NCI-H146 (cell line): ENCODE results near the gene GRHPR.
"Not testable (repeated sequence)": the region's sequence is repeated elsewhere in the genome, so short reads cannot be mapped to it uniquely, and the experiment has no call there.

Experiments used
- DNase-seq: peaks from one replicate; lab custom pipeline; 2025; lab: John Stamatoyannopoulos, UW

The GRHPR gene

DNA sequence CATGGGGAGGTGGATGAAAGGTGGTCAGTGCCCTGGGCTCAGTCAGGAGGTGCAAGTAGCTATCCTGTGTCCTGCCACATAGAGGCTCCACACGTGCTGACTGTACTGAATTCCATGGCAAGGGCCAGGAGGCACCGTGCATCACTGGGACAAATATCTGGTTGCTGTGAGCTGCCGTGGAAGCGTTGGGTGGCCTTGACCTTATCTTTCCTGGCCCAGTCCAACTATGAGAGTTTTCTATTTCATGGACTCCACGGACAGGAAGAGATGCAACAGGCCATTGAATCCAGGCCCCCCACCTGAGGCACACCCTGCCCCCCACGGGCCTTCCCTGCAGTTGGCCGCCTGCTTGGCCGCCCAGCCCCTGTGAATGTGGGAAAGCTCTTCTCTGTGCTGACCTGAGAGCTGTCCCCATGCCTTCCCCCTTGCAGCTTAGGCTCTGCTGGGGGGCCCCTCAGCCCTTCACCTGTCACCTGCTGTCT lies 1.7 kb downstream of the GRHPR start:
- no peak for DNase-seq

DNA sequence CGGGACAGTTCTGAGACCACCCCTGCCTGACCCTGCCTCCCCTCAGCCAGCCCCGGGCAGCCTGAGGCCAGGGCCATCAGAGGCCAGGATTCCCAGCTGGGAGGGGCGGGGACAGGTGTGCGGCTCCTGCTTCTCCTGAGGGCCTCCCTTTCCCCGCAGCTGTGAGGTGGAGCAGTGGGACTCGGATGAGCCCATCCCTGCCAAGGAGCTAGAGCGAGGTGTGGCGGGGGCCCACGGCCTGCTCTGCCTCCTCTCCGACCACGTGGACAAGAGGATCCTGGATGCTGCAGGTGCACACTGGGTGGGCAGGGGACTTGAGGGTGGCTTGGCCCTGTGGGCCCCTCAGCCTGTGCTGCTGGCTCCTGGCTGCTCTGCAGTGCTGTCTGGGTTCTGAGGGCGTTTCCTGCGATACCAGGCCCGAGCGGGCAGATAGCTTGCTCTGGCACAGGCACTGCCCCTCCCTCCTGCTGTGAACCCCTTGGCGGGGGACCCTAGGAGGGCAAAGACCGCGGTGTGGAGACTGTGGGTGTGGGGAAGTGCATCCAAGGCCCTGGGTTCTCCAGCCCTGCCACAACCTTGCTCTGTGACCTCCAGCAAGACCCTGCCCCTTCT lies 2.3 kb downstream of the GRHPR start:
- DNase-seq, result no peak

DNA sequence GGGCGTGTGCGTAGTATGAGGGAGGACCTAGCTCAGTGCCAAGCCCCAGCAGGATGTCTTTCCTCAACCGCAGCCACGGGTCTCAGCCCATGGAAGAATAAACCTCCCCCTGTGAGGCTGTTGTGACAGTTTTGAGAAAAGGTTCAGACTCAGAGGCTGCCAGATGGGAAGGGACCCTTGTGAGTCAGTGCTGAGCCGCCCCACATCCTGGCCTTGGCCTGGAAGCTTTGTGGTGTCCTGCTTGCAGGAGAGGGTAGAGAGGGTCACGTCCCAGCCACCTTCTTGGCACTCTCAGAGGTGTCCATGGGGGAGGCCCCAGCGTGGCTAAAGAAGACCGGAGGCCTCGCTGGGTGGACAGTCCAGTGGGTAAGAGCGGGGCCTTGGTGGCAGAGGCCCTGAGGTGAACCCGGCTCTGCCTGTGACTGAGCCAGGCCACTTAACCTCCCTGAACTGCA lies 2.8 kb downstream of the GRHPR start:
- DNase-seq, result no peak

DNA sequence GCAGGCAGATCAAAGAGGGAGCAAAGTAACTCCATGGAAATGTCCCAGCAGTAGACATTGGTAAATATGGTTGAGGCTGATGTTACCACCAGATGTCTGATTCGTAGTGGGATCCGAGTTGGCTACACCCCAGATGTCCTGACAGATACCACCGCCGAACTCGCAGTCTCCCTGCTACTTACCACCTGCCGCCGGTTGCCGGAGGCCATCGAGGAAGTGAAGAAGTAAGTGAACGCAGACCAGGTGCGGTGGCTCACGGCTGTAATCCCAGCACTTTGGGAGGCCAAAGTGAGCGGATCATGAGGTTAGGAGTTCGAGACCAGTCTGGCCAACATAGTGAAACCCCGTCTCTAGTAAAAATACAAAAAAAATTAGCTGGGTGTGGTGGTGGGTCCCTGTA lies 3.9 kb downstream of the GRHPR start:
- DNase-seq, result not testable (repeated sequence)

DNA sequence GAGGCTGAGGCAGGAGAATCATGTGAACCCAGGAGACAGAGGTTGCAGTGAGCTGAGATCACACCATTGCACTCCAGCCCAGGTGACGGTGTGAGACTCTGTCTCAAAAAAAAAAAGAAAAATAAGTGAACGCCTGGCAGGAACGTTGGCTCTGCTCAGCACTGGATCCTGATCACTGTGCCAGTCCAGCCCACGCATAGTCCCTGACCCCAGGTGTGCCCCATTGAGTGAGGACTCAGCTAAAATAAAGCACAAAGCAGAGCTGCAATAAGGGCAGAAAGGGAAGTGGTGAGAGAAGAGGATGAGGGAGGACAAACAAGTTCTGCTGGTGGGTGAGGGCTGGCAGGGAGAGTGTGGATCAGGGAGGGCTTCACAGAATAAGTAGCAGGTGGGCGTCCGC lies 4.3 kb downstream of the GRHPR start:
- DNase-seq, result no peak

DNA sequence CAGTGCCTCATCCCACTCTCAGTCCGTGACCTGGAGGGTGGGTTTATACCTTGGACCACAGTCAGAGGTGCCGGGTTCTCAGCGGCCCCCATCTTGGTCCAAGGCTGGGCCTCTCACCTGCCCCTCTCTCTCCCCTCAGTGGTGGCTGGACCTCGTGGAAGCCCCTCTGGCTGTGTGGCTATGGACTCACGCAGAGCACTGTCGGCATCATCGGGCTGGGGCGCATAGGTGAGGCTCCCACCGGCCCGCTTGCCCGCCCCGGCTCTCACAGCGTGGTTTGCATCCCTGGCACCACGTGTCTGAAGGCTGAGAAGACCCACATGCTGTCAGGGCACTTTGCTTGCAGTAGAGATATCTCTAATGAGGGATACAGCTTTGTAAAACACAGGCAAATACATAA lies 5.8 kb downstream of the GRHPR start:
- DNase-seq, result no peak

DNA sequence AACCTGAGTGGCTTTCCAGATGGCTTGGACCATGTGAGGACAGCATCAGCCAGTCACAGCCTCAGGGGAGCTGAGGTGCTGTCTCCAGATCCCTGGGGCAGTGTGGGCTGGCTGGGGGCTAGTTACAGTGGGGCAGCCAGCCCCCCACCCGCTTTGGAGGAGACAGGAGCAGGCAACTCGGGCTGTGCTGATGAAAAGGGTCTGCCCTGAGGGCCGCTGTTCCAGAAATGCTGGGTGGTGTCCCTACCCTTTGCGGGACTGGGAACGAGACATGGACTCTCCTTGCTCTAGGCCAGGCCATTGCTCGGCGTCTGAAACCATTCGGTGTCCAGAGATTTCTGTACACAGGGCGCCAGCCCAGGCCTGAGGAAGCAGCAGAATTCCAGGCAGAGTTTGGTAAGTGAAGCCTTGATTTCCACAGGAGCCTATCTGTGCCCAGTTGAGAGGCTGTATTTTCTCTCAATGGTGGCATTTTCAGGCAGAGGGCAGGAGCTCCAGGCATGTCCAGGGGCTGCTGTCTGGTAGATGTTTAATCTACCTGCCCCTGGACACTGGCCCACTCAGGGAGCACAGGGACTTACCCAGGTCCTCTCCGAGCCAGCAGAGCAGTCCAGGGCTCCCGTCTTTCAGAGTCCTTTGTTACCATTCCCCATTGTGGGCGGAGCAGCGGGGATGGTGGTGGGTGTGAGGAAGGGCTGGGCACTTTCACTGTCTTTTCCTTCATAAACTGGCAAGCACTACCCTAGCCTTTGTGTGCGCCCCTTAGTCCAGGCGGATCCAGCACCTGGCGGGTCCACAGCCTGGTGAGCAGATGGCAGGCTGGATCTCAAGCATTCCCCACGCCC lies 7.2 kb downstream of the GRHPR start:
- DNase-seq, result no peak

DNA sequence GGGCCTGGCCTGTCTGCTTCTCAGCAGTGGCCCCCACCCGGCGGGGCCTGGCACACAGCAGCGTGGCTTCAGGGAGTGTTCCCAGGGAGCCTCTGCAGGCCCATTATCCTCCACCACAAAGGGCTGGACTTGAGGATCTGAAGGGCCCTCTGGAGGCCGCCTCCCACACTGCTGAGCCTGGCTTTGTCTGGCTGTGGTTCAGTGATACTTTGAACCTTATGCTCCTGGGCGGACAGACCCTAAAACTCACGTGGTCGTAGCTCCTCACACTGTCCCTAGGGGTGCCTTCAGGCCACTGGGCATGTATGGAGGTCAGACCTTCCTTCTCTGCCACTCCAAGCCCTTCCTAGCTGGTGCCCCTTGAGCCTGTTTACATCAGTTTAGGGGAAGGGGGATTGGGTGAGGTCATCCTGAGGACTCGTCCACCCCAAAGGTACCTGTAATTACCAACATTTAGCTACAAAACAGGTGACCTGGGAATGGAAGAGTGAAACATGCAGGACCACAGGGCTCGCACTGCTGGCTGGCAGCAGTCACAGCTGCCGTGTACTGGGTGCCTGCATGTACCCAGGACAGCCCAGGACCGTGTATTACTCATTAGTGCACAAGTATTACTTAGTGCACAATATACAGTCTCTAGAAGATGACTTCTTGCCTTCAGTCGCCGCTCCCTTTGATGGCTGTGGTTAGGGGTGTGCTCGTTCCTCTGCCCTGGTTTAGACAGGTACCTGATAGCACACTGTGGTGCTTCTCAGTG lies 8.5 kb downstream of the GRHPR start:
- DNase-seq, result no peak

DNA sequence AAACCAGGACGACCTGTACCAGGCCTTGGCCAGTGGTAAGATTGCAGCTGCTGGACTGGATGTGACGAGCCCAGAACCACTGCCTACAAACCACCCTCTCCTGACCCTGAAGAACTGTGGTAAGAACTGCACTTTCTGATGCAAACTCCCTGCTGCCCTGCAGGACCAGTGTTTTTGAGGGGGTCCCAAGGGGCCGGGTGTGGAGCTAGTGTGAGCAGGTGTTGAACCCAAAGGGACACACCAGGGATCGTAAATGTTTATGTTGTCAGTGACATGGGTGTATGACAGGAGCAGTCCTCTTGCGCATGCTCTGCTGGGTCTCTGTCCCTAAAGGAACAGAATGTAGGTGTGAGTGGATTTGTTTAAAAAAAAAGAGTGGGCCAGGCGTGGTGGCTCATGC lies 9.5 kb downstream of the GRHPR start:
- no peak for DNase-seq

DNA sequence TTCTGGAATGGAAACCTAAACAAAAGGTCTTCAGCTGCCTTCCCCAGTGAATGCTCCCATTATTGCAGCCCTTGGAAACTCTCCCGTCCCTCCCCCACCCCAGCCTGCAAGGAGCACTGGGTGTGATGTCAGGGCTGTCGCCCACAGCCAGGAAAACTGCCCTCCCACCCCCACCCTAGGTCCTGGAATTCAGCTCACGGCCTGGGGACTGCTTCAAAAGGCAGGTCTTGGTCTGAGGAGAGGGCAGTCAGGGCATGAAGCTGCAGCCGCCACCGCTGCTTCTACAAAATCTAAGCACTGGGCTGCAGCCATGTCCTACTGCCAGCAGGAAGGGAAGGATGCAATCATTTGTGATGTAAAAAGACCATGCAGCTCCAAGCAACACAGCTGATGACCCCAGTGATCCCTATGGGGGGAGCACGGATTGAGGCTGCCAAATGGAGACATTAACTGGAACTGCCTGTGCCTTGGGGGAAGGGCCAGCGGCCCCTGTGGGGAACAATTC lies 11.4 kb downstream of the GRHPR start:
- DNase-seq, result no peak

DNA sequence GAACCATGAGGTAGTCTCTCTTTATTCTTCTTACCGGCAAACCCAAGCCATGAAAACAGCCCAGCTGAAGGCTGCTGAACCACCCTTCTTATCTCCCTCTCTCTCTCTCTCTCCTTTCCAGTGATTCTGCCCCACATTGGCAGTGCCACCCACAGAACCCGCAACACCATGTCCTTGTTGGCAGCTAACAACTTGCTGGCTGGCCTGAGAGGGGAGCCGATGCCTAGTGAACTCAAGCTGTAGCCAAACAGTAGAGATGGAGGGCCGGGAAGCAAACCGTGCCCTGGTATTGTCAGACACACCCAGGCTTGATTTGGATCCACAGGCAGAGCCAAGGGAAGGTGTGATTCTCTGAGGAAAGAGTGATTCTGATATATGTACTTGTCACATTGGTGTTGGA lies 14.0 kb downstream of the GRHPR start:
- DNase-seq, result no peak

DNA sequence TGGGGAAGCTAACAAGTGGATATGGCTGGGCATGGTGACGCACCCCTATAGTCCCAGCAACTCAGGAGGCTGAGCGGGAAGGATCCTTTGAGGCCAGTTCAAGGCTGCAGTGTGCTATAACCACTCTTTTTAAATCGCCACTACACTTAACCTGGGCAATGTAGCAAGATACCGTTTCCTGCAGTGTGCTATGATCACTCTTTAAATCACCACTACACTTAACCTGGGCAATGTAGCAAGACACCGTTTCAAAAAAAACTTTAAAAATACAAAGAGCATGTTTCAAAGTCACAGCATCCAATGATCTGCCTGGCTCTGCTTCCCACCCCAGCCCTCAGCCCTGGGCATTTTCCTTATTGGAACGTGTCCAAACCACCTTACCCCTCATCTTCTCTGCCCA lies 14.5 kb downstream of the GRHPR start:
- no peak for DNase-seq

DNA sequence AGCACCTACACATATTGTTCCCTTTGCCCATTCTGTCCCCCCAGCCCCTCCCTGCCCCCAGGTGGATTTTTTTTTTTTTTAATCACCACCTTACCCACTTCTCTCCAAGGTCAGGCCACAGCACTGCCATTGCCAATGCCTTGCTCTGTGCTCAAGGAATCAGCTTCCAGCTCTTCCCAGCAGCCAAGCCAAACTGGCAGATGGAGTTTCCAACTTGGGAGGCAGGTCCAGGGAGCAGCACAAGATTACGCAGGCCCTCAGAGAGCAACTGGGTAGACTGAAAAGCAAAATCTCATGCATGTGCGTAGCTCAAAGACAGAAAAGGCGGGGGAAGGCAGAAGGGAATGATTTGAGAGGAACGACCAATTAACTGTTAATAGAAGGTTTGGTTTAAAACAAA lies 15.1 kb downstream of the GRHPR start:
- DNase-seq, result no peak

DNA sequence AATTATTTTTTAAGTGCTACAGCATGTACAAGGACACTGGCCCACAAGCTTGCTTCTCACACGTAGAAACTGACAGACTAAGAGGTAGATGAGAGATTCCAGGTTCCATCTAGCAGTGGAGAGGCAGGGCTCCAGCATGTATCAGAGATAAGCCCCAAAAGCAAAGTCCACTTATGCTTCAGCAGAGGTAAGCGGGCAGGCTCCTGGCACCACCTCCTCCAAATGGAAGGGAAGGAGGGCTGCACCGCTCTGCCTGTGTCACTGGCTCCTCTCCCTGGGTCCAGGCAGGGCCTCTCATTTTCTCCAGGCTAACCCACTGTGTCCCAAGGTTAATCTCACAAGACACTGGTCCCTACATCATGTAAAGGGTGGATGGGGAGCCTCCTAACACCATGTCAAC lies 15.9 kb downstream of the GRHPR start:
- no peak for DNase-seq

DNA sequence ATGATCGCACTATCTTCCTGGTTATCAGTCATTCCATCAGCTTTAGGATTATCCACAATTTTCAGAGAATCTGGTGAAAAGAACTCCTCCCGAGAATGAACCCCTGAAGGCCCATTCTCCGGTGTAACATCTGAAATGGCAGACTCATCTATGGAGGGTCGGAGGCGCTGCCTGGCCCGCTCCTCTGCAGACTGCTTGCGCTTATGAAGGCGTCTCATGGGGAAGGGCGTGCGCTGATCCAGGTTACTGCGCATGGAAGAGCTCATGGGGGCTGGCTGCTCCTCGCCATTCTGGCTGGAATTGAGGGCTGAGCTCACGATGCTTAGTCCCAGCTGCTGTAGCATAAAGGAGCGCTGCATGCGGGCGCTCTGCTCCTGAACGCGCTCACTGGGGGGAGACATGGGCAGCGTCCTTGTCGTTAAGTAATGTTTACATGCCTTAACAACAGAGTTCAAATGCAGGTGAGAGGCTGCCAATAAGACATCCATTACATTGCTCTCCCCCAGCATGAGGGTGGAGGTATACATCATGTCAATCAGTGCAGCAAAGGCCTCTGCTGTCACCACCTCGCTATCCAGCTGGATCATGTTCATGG lies 19.4 kb downstream of the GRHPR start:
- no peak for DNase-seq

DNA sequence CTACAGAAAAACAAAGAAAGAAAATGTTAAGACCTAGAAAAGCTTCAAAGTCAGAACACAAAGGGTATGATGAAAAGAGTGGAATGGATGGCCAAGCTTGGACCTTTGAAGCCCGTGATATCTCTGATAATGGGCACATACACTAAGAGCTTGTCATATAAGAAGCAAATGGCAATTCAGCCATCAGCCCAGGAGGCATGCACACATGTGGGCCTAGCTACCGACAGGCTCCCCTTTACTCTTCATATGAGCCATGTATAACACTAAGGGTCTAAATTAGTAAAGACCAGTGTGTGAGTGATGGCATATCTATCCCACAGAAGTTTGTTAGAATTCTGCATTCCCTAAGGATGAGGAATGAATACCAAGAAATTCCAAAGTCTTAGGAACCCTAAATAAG lies 20.1 kb downstream of the GRHPR start:
- DNase-seq, result no peak

DNA sequence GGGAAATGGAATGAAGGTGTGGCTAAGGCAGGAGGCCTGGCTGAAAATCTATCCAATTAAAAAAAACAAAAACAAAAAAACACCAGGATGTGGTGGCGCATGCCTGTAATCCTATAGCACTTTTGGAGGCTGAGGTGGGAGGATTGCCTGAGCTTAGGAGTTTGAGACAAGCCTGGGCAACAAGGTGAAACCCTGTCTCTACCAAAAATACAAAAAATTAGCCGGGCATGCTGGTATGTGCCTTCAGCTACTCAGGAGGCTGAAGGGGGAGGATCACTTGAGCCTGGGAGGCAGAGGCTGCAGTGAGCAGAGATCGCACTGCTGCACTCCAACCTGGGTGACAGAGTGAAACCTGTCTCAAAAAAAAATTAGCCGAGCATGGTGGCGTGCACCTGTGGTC lies 21.1 kb downstream of the GRHPR start:
- DNase-seq, result no peak

DNA sequence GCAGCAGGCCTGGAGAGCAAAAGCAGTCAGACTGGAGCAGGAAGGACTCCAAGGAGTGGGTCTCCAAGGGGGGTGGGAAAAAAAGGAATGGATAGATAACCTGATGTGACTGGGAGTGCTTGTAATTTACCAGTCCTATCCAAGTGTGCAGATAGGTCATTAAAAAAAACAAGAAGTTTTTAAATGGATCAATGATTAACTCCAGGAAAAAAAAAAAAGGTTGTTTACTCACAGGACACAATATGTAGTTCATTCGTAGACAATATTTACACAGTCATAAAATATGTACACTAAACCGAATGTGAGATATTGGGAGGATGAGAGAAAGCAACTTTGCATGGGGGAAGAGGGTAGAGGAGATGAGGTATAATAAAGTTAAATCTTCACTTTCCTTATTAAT lies 22.4 kb downstream of the GRHPR start:
- no peak for DNase-seq

DNA sequence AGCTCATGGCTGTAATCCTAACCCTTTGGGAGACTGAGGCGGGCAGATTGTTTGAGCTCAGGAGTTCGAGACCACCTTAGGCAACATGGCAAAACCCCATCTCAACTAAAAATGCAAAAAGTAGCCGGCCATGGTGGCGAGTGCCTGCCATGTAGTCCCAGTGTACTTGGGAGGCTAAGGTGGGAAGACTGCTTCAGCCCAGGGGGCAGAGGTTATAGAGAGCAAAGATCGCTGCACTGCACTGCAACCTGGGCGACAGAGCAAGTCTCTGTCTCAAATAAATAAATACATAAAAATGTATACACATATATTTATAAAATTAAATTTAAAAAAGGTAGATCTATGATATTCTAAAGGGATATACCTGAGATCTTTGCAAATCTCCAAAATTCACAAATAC lies 23.3 kb downstream of the GRHPR start:
- no peak for DNase-seq

DNA sequence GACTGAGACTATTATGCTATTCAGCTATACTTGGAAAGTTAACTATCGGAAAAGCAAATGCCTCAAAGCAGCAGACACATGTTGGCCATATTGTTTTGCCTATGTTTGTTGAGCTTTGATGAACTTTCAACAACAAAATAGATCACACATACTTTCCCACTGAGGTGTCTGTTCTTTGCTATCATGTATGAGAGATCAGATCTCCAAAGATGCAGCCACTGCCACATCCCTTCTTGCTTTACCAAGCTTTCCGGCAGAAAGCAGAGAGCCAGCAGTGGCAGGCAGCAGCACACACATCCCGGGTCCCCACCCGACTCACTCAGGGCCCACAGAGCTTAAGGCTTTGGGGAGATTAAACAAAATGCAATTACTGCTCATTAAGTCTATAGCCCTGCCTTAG lies 23.9 kb downstream of the GRHPR start:
- DNase-seq, result no peak

DNA sequence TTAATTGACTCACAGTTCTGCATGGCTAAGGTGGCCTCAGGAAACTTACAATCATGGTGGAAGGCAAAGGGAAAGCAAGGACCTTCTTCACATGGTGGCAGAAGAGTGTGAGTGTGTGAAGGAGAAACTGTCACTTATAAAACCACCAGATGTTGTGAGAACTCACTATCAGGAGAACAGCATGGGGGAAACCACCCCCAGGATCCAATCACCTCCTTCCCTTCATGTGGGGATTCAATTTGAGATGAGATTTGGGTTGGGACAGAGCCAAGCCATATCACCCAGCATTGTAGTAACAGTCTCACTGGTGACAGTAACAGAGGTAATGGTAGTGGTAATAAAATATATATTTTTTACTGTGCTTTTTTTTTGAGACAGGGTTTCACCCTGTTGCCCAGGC lies 24.6 kb downstream of the GRHPR start:
- DNase-seq, result no peak
